ENCODE measurements around the gene BCL2A1. TPM values are rescaled to one million over a fixed set of nuclear protein-coding genes. Genes with fewer than 3 reads are reported as not detected.

BCL2A1 gene
- total RNA-seq, 1 donor from 2014 or later = 0.26 TPM

DNA sequence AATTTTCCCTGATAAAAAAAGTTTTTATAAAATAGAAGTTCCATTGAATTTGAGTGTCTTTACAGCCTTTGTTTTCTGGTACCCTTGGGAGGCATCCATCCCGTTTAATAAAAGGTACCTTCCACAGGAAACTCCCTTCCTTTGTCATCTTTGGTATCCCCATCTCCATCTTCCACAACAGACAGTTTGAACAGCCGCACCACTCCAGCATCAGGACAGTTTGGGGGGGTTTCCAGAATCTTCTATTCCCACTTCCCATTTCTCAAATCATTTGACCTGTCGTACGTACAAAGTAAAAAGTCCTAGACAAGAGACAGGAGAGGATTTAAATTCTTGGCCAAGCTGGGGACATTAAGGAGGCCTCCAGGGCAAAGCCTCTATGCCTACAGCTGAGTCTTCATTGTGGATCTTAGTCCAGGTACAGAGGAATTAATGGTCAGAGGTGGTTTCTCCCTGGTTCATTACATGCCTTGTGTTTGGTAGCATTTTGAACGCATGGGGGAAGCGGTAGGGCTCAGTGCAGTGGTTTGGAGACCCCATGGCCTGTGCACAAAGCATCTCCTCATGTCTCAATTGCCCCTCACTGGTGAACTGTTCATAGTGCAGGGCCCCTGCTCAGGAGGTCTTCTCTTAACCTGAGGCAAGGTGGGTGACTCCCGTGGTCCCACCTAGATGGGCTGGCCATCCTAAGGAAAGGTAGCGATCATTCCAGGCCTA is 19.4 kb upstream of the BCL2A1 start:
- DNase-seq (ENCODE audit: low read depth) = no peak
- Histone ChIP-seq H3K36me3 (ENCODE audit: control insufficient read depth, insufficient read depth, low read length) (no peaks in the 10 kb centered on the region), H3K4me3 (ENCODE audit: low read depth, low read length) (no peak overlapping the region), H3K27me3 (ENCODE audit: control insufficient read depth, insufficient read depth, low read length) (no peaks in the 10 kb centered on the region)
- FAIRE-seq = no peak
- TF ChIP-seq, protein P1, sequence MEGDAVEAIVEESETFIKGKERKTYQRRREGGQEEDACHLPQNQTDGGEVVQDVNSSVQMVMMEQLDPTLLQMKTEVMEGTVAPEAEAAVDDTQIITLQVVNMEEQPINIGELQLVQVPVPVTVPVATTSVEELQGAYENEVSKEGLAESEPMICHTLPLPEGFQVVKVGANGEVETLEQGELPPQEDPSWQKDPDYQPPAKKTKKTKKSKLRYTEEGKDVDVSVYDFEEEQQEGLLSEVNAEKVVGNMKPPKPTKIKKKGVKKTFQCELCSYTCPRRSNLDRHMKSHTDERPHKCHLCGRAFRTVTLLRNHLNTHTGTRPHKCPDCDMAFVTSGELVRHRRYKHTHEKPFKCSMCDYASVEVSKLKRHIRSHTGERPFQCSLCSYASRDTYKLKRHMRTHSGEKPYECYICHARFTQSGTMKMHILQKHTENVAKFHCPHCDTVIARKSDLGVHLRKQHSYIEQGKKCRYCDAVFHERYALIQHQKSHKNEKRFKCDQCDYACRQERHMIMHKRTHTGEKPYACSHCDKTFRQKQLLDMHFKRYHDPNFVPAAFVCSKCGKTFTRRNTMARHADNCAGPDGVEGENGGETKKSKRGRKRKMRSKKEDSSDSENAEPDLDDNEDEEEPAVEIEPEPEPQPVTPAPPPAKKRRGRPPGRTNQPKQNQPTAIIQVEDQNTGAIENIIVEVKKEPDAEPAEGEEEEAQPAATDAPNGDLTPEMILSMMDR (IDR thresholded peaks at IDR 0.05; ENCODE audit: insufficient read depth, low read length, severe bottlenecking) = no peak

DNA sequence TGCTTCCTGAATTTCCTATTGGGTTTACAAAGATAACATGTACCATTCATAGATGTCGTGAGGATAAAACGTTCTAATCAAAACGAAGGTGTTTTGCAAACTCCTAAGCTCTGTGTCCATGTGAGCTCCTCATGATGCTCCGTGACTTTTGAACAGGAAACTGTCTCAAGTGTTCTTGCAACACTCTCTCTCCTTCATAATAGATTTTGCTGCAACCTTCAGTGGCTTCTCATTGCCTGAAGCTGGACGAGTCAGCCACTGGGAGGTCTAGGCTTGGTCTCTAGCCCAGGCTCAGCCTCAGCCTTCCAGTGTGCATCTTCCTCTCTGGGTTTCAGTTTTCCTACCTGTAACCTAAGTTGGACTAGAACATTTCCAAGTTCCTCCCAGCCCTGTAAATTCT is 18.7 kb upstream of the BCL2A1 start:
- H3K4me3 ChIP-seq (ENCODE audit: low read depth, low read length) = no peak overlapping the region
- FAIRE-seq = peak; percentile 36
- H3K36me3 ChIP-seq (ENCODE audit: control insufficient read depth, insufficient read depth, low read length) = no peaks in the 10 kb centered on the region
- TF ChIP-seq, protein P1 (IDR thresholded peaks at IDR 0.05; ENCODE audit: insufficient read depth, low read length, severe bottlenecking) = no peak
- DNase-seq (ENCODE audit: low read depth) = peak; percentile 56
- no peaks in the 10 kb centered on the region for H3K27me3 ChIP-seq (ENCODE audit: control insufficient read depth, insufficient read depth, low read length)

DNA sequence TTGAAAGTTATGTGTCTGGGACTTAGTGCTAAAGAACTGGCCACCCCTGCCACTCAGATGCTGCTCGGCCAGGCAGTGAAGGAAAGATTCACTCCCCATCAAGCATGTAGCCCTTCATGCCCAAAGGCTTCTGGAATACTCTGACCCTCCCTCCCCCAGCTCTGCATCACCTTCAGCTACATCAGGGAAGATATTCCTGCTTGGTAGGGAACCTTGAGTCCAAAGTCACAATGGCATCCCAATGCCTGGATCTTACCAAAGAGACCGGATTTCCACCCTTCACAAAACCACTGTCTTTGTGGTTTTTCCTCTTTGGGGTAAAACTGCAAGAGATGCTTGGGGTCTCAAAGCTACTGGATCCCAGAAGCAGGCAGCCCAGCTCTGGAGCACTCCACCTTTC is 18.2 kb upstream of the BCL2A1 start:
- Histone ChIP-seq H3K4me3 (ENCODE audit: low read depth, low read length) (no peak overlapping the region), H3K27me3 (ENCODE audit: control insufficient read depth, insufficient read depth, low read length) (no peaks in the 10 kb centered on the region), H3K36me3 (ENCODE audit: control insufficient read depth, insufficient read depth, low read length) (no peaks in the 10 kb centered on the region)
- DNase-seq (ENCODE audit: low read depth) (no peak), FAIRE-seq (no peak)
- TF ChIP-seq, protein P1 (IDR thresholded peaks at IDR 0.05; ENCODE audit: insufficient read depth, low read length, severe bottlenecking) = no peak

DNA sequence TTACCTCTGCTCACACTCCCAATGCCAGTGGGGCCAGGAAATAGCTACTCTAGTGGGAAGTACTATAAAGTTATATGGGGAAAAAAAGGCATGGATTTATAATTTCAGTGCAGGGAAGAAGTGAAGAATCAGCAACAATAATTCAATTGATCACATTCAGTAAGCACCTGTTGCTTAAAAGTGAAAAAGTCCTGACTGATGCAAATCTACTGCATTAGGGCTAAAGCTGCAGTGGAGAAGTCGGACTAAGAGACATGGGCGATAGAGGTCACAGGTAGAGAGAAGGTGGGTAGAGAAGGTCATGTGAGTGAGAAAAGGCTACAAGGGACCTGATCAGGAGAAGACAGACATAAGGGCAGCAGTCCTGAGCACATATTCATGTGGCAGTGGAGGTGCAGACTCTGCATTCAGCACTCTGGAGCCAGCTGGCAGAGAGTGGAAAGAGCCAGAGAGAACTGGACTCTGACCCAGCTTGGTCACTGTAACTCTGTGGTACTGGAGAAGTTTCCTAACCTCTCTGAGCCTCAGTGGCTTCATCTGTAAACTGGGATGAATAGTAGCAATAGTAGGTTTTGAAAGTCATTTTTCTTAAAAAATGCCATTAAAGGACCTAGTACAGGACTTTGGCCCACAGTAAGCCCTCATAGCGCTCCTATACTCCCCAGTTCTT is 17.6 kb upstream of the BCL2A1 start:
- TF ChIP-seq, protein P1 (IDR thresholded peaks at IDR 0.05; ENCODE audit: insufficient read depth, low read length, severe bottlenecking) = no peak
- no peaks in the 10 kb centered on the region for H3K36me3 ChIP-seq (ENCODE audit: control insufficient read depth, insufficient read depth, low read length)
- H3K27me3 ChIP-seq (ENCODE audit: control insufficient read depth, insufficient read depth, low read length) = no peaks in the 10 kb centered on the region
- FAIRE-seq (no peak), DNase-seq (ENCODE audit: low read depth) (no peak)
- no peak overlapping the region for H3K4me3 ChIP-seq (ENCODE audit: low read depth, low read length)

DNA sequence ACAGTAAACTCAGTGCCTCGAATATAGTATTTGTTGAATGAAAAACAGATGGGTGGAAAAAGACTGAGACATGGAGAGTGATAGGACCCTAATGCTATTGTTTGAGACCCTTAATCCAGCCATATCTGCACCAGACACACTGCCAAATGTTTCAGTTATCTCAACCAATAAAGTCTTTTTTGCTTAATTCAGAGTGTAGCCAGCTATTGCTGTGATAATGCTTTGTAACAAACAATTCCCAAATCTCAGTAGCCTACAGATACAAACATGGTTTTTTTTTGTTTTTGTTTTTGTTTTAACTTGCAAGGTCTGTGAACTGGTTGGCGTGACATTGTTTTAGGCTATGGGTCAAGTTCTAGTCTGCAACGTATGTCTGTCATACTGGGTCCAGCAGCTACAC is 17.0 kb upstream of the BCL2A1 start:
- TF ChIP-seq, protein P1 (IDR thresholded peaks at IDR 0.05; ENCODE audit: insufficient read depth, low read length, severe bottlenecking) = no peak
- FAIRE-seq (no peak), DNase-seq (ENCODE audit: low read depth) (no peak)
- H3K36me3 ChIP-seq (ENCODE audit: control insufficient read depth, insufficient read depth, low read length) = no peaks in the 10 kb centered on the region
- no peak overlapping the region for H3K4me3 ChIP-seq (ENCODE audit: low read depth, low read length)
- no peaks in the 10 kb centered on the region for H3K27me3 ChIP-seq (ENCODE audit: control insufficient read depth, insufficient read depth, low read length)

All from bronchial epithelial cell (primary cell).